Right cardiac atrium (tissue), 5 donors: ENCODE measurements around the gene JPT1. TPM values are rescaled to one million over a fixed set of nuclear protein-coding genes. Genes with fewer than 3 reads are reported as not detected.
A peak's percentile ranks its signal among the peaks of the same experiment; 100 is the strongest.

Experiments used
- ATAC-seq, 2 donors: fragments of 200-7000 bp; cut with Tn5 transposase; one replicate each; pipeline versions ENCODE4 v1.8.0 to v1.9.1; 2020; ENCODE audit warnings: moderate library complexity in 2 of 2, mild to moderate bottlenecking in 1 of 2
- DNase-seq, 3 donors: peaks; one replicate each; pipeline ENCODE4 v3.0.0-alpha.2; 2020
- H3K27ac ChIP-seq: one replicate; pipeline ENCODE4 v1.5.1; 2013; ENCODE audit warnings: mild to moderate bottlenecking, low read length, control low read depth, moderate library complexity
- H3K27me3 ChIP-seq: one replicate; pipeline ENCODE4 v1.6.1; 2013; ENCODE audit not compliant: control insufficient read depth, insufficient read depth
- H3K4me1 ChIP-seq: one replicate; pipeline ENCODE4 v1.6.1; 2013; ENCODE audit warnings: low read length; ENCODE audit not compliant: control insufficient read depth, insufficient read depth
- H3K4me3 ChIP-seq: one replicate; pipeline ENCODE4 v1.5.1; 2013; ENCODE audit warnings: low read length, control low read depth
- H3K9me3 ChIP-seq: one replicate; pipeline ENCODE4 v1.6.1; 2013; ENCODE audit warnings: low read length; ENCODE audit not compliant: control insufficient read depth
- WGBS: extraction: QIAGEN DNeasy Blood & Tissue Kit; methylation state at CpG from one replicate; pipeline ENCODE4 v1.1.7; 2013; 5-methylcytosine and 5-hydroxymethylcytosine counted together
- intact Hi-C, 4 donors: fragments of 100-400 bp; cut with DNase I; formaldehyde crosslinking; loops; one replicate each; pipeline versions ENCODE4 v1.11.0 to v1.14.0; 2022 to 2023
- polyA plus RNA-seq: library from polyadenylated mRNA; stranded (reverse); fragments of 200-250 nt; gene quantifications from one replicate; pipeline ENCODE4 v1.2.3, GENCODE V29; 2013
- total RNA-seq, 4 donors: library from RNA; stranded (reverse); fragmentation: NEBNext Ultra II Directional; extraction: Animal tissue kit (Norgen Biotek cat#: 25700); gene quantifications; one replicate each; pipeline ENCODE4 v1.2.1, GENCODE V29; 2021
- donor health status: healthy with polysubstance abuse.
- donor health status: DM: no; HTN: yes; CAD: no.
- donor health status: DM: no; HTN: no; CAD: no.
- donor health status: DM: no; HTN: yes; CAD: no; lungs with severe emphysema.
- donor health status: DM: yes; HTN: yes; CAD: no.

Gene JPT1
- total and polyA plus RNA-seq, 5 donors = 11.7 to 40.5 (median 17.9) TPM

DNA sequence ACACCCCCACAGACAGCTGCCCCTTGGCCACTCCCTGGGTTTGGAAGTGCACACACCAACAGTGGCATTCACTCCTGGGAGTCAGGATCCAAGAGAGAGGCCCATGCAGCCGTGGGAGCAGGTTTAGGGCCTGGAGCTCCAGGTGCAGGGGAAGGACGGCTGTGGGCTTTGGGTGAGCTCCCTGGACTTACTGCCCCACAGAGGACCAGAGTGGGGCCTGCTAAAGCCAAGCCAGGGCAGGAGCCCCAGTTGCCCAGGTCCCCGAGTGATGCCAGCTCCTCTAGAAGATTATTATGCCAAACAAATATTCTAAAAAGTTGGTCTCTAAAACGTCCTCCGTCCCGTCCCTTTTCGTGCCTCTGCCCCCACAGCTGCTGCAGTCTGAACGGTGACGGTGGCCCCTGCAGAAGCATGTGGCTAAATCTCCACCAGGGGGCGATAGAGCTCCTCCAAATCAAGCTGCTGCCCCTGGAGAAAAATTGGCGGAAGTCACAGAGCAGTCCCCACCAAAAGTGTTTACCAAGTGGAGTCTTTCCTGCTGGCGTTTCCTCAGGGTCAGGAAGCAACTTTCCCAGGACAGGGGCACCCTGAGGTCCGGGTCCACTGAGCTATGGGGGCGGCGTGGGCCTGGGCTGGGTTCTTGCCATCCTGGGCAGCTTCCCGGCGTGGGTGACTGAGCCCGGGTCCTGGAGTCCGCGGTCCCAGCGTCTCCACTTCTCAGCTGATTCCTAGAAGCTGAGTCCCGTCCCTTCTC is 40.3 kb downstream of the JPT1 start:
- Histone ChIP-seq H3K27me3 (no peaks in the 10 kb centered on the region), H3K4me3 (peak overlapping the region; percentile 56), H3K9me3 (no peaks in the 10 kb centered on the region), H3K27ac (peak overlapping the region; percentile 92), H3K4me1 (peaks cover 4% of the 10 kb centered on the region)
- intact Hi-C loops = loop anchor here (5.0 to 10.0 kb wide), 6 partner anchors 49 to 91 kb away; partner anchors contain the start of gene NUP85 (in 2 of the 4)
- ATAC-seq (peak; percentile 77 to 78), DNase-seq (peak; percentile 89 to 94 (median 91))
- WGBS = 4% methylated on average over 22 of the region's 22 CpGs

GRCh38 chr17:75111777-75112335 is 42.5 kb downstream of the JPT1 start:
- H3K27ac ChIP-seq = no peak overlapping the region
- H3K4me3 ChIP-seq = no peak overlapping the region
- H3K4me1 ChIP-seq = peaks cover 4% of the 10 kb centered on the region
- intact Hi-C loops = loop anchor here (5.0 to 10.0 kb wide), 6 partner anchors 47 to 93 kb away; partner anchors contain the start of gene NUP85 (in 2 of the 4)
- H3K27me3 ChIP-seq = no peaks in the 10 kb centered on the region
- no peaks in the 10 kb centered on the region for H3K9me3 ChIP-seq
- no peak for ATAC-seq
- WGBS = 77% methylated on average over 7 of the region's 7 CpGs
- DNase-seq = no peak

- no peak for ATAC-seq
- 22% methylated on average over 40 of the region's 40 CpGs for whole genome bisulfite sequencing
- Histone ChIP-seq H3K9me3 (no peaks in the 10 kb centered on the region), H3K4me1 (peaks cover 2% of the 10 kb centered on the region), H3K27me3 (no peaks in the 10 kb centered on the region), H3K4me3 (peak overlapping the region; percentile 80), H3K27ac (no peak overlapping the region)
- peak; percentile 30 to 74 (median 61) for DNase-seq
- intact Hi-C loops = loop anchor here (5.0 to 10.0 kb wide), 6 partner anchors 46 to 94 kb away; partner anchors contain the start of gene NUP85 (in 2 of the 4)
Observed at GRCh38 chr17:75110234-75110937, 43.9 kb downstream of the JPT1 start.

DNA sequence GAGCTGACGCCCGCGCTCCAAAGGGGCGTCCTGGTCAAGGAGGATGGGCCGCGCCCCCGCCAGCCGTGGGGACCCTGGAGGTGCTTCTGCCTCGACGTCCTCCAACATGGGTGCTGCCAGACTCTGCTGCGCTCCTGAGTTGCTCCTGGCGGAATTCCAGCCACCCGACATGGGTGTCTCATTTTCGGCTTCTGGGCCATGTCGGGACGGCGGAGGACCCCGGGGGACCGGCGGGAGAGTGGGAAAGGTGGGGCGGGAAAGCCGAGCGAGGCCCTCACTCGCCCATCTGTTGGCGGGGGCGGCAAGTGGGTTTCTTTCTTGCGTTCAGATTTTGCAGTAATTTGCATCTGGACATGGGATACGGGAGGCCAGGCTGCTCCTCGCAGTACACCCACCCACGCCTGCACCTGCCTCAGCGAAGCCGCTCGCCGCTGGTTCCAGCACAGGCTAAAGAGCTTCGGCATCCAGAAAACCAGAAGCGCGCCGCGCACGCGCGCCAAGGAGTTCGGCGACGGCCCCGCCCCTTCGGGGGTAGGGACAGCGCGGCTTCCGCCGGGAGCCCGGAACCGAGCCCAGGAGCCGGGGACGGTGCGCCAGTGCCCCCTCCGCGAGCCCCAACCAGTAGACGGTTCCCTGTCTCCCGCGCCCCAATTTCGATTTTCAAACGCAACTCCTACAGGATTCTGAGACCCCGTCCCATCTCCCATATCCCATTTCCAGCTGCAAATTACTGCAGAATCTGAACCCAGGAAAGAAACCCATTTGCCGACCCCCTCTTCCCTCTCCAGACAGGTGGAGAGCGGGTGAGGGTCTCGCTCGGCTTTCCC is 44.7 kb downstream of the JPT1 start, which contains the start of gene ARMC7:
TSS of gene ARMC7 (plus strand) at position 563 of the 827 bp plus-strand sequence. CDS start 320 bp downstream, outside the sequence.
- intact Hi-C loops = loop anchor here (5.0 to 10.0 kb wide), 6 partner anchors 45 to 95 kb away; partner anchors contain the start of gene NUP85 (in 2 of the 4)
- peak within 1 kb of the TSS; percentile 61 for H3K27ac ChIP-seq
- WGBS = under 1% methylated on average over 68 of the region's 68 CpGs

DNA sequence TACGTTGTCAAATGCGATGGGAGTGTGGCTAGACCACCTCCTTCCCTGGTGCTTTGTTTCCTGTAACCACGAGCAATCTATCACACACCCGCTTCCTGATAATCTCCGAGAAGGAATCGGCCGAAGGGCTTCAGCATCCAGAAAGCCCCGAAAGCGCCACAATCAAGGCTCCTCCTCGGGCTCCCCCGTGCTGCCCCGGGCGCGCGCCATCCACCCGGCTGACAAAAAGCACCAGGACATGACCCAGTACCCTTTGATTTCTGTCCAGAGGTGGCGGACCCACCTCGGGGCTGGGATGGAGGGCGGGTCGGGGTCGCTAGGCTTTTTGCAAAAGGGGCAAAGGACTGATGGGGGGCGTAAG is 45.3 kb downstream of the JPT1 start:
- Histone ChIP-seq H3K27me3 (no peaks in the 10 kb centered on the region), H3K27ac (no peak overlapping the region), H3K9me3 (no peaks in the 10 kb centered on the region), H3K4me3 (peak overlapping the region; percentile 80), H3K4me1 (peaks cover 2% of the 10 kb centered on the region)
- WGBS = 5% methylated on average over 22 of the region's 22 CpGs
- DNase-seq (no peak), ATAC-seq (no peak)
- intact Hi-C loops = no loop called here

More for the DNA sequence above, 44.7 kb downstream of the JPT1 start, which contains the start of gene ARMC7:
- Histone ChIP-seq H3K4me1 (peaks cover 2% of the 10 kb centered on the region), H3K27me3 (no peaks in the 10 kb centered on the region), H3K9me3 (no peaks in the 10 kb centered on the region), H3K4me3 (peak within 1 kb of the TSS; percentile 80)
- ATAC-seq = peak; percentile 79 to 91
- peak; percentile 88 to 98 (median 97) for DNase-seq

- intact Hi-C loops = no loop called here
Observed at GRCh38 chr17:75108193-75108592, 46.1 kb downstream of the JPT1 start.

GRCh38 chr17:75105126-75106080 is 48.9 kb downstream of the JPT1 start:
- H3K4me1 ChIP-seq = peaks cover 6% of the 10 kb centered on the region
- DNase-seq (peak; percentile 56 to 78 (median 78)), ATAC-seq (peak; percentile 60 to 78)
- no peak overlapping the region for H3K4me3 ChIP-seq
- no peaks in the 10 kb centered on the region for H3K9me3 ChIP-seq
- 56% methylated on average over 20 of the region's 20 CpGs for WGBS
- no peaks in the 10 kb centered on the region for H3K27me3 ChIP-seq
- peak overlapping the region; percentile 30 for H3K27ac ChIP-seq
- intact Hi-C loops = no loop called here

More at GRCh38 chr17:75108193-75108592, 46.1 kb downstream of the JPT1 start:
- Histone ChIP-seq H3K4me1 (peaks cover 6% of the 10 kb centered on the region), H3K9me3 (no peaks in the 10 kb centered on the region), H3K4me3 (no peak overlapping the region), H3K27ac (no peak overlapping the region), H3K27me3 (no peaks in the 10 kb centered on the region)
- DNase-seq = peak in 1 of 3 donors; percentile 4
- ATAC-seq = no peak
- WGBS = 78% methylated on average over 2 of the region's 2 CpGs

GRCh38 chr17:75103601-75104554 is 50.4 kb downstream of the JPT1 start:
- intact Hi-C loops = no loop called here
- H3K9me3 ChIP-seq = no peaks in the 10 kb centered on the region
- peak in 1 of 2 donors; percentile 24 for ATAC-seq
- peak in 1 of 3 donors; percentile 40 for DNase-seq
- H3K4me3 ChIP-seq = no peak overlapping the region
- no peaks in the 10 kb centered on the region for H3K27me3 ChIP-seq
- H3K27ac ChIP-seq = peak overlapping the region; percentile 34
- peaks cover 4% of the 10 kb centered on the region for H3K4me1 ChIP-seq
- 74% methylated on average over 14 of the region's 14 CpGs for WGBS

- Histone ChIP-seq H3K9me3 (no peaks in the 10 kb centered on the region), H3K4me3 (no peak overlapping the region), H3K27me3 (no peaks in the 10 kb centered on the region), H3K4me1 (peaks cover 4% of the 10 kb centered on the region), H3K27ac (no peak overlapping the region)
- intact Hi-C loops = no loop called here
- 59% methylated on average over 12 of the region's 12 CpGs for WGBS
- DNase-seq (no peak), ATAC-seq (no peak)
Observed at GRCh38 chr17:75102385-75102821, 51.9 kb downstream of the JPT1 start.
